Erythroblast (primary cell): ENCODE results near the gene PMEL.
"Not testable (repeated sequence)": the region's sequence is repeated elsewhere in the genome, so short reads cannot be mapped to it uniquely, and the experiment has no call there.

ENCODE experiments used
- DNase-seq, 2 experiments: peaks; one replicate each; lab custom pipeline; 2025; lab: John Stamatoyannopoulos, UW
- GATA1 ChIP-seq: IDR thresholded peaks from 2 replicates; pipeline ENCODE4 v1.6.1; 2011; ENCODE audit warnings: low read depth, mild to moderate bottlenecking, control low read depth, low read length, moderate library complexity
- POLR2A ChIP-seq: IDR thresholded peaks from 2 replicates; pipeline ENCODE4 v1.6.1; 2011; ENCODE audit warnings: mild to moderate bottlenecking, low read length

The PMEL gene

GRCh38 chr12:55996201-55996714, 30.4 kb upstream of the PMEL start:
- TF ChIP-seq POLR2A, result no peak
- TF ChIP-seq GATA1, result no peak
- peak; percentile 80 to 89 for DNase-seq

GRCh38 chr12:55995366-55995765, 29.5 kb upstream of the PMEL start:
- no peak for DNase-seq
- TF ChIP-seq GATA1 (no peak), POLR2A (no peak)

GRCh38 chr12:55993230-55993853, 27.5 kb upstream of the PMEL start:
- DNase-seq, result no peak

DNA sequence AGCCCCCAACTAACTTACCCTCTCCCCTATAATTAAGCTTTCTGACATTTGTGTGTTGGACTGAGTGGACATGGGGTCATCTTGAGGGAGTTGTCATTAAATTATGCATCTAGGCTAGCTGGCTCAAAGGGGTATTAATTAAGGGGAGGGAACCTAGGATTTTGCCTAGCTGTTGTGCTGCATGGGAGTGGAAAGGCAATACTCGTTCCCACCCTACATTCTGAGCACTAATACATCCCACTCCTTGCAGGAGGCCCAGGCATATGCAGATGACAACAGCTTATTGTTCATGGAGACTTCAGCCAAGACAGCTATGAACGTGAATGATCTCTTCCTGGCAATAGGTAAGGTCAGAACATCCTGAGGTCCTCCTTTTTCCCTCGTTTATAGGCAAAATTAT, 25.3 kb upstream of the PMEL start:
- TF ChIP-seq POLR2A, result no peak
- TF ChIP-seq GATA1, result no peak
- no peak for DNase-seq

More at GRCh38 chr12:55993230-55993853, 27.5 kb upstream of the PMEL start:
- TF ChIP-seq POLR2A, result no peak
- no peak for TF ChIP-seq GATA1

GRCh38 chr12:55985976-55986375, 20.1 kb upstream of the PMEL start:
- DNase-seq, result not testable (repeated sequence)

GRCh38 chr12:55985341-55985740, 19.5 kb upstream of the PMEL start:
- TF ChIP-seq GATA1 (no peak), POLR2A (no peak)
- DNase-seq, result no peak

DNA sequence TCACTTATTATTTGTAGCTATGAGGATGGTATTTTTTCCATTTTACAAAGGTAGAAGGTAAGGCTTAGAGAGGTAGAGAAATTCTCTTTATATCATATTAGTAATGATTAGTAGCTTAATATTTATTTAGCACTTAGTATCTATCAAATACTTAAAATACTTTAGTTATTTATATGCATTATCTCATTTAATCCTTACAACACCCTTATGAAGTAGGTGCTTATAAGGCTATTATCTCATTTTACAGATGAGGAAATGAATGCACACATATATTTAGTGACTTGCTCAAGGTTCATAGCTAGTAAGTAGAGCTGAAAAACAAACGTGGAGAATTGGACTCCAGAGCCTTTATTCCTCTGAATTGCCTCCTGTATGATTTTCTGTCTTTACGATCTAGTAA, 19.0 kb upstream of the PMEL start:
- no peak for DNase-seq
- TF ChIP-seq GATA1, result no peak
- no peak for TF ChIP-seq POLR2A

- TF ChIP-seq POLR2A (no peak), GATA1 (no peak)
- DNase-seq, result no peak
These were observed 17.5 kb upstream of the PMEL start for GRCh38 chr12:55983232-55983842.

GRCh38 chr12:55982319-55982936, 16.6 kb upstream of the PMEL start:
- TF ChIP-seq POLR2A (no peak), GATA1 (no peak)
- no peak for DNase-seq

DNA sequence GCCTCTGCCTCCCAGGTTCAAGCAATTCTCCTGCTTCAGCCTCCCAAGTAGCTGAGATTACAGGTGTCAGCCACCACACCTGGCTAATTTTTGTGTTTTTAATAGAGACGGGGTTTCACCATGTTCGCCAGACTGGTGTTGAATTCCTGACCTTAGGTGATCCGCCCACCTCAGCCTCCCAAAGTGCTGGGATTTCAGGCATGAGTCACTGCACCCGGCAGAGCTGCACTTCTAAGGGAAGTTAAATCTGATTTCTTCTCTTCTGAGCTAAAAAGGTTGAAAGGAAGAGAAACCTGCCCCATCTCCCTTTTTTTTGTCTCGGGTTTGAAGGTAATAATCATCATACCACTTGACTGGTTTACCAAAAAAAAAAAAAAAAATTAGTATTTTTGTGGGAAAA, 16.0 kb upstream of the PMEL start:
- not testable (repeated sequence) for DNase-seq

DNA sequence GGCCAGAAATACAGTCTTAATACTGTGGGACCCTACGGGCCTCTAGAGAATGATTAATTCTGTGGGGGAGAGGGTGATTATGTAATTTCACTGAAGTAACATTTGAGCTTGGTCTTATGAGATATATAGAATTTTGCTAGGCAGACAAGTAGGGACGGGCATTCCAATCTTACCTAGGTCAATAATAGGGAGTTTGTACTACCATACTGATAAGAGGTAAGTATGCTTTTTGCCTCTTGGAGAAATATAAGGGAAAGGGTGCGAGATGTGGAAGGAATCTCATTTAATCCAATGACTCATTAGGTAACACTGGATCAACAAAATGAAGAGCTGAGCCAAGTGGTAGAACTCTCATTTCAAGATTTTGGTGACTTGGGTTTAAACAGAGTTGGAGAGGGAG, 13.2 kb upstream of the PMEL start:
- TF ChIP-seq POLR2A, result no peak
- TF ChIP-seq GATA1, result no peak

DNA sequence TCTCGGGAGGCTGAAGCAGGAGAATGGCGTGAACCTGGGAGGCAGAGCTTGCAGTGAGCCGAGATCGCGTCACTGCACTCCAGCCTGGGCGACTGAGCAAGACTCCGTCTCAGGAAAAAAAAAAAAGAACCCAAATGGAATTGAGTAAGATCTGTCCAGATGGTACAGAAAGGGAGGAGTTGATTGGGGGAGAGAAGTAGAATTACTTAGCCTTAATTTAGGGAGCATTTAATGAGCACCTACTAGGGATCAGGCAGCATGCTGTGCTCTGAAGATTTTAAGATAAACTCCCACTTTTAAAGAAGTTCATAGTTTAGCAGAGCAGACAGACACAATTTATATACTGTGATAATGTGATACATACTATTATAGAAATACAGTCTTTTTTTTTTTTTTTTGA, 12.6 kb upstream of the PMEL start:
- TF ChIP-seq POLR2A (no peak), GATA1 (no peak)

More for the DNA sequence above, 13.2 kb upstream of the PMEL start:
- DNase-seq, result no peak

GRCh38 chr12:55974308-55974730, 8.5 kb upstream of the PMEL start:
- peak; percentile 69 to 80 for DNase-seq
- TF ChIP-seq GATA1, result no peak
- TF ChIP-seq POLR2A, result no peak

More for the DNA sequence above, 12.6 kb upstream of the PMEL start:
- DNase-seq, result no peak

- DNase-seq, result peak; percentile 99 to 100
- peak; percentile 93 for TF ChIP-seq POLR2A
- no peak for TF ChIP-seq GATA1
These were observed 7.9 kb upstream of the PMEL start, which contains the start of gene RAB5B for GRCh38 chr12:55973599-55974307. TSS of gene RAB5B (plus strand) at chr12:55974078. CDS start at chr12:55986961, 12,883 bp downstream.
